OCI-M2 (cell line): ENCODE measurements around the gene SMARCC2.
"Not testable (repeated sequence)": the region's sequence is repeated elsewhere in the genome, so short reads cannot be mapped to it uniquely, and the experiment has no call there.

Experiments used
- DNase-seq: peaks from one replicate; lab custom pipeline; 2025; ENCODE audit not compliant: unreplicated experiment; lab: John Stamatoyannopoulos, UW

Gene SMARCC2

GRCh38 chr12:56165369-56165768 is 23.9 kb downstream of the SMARCC2 start:
- no peak for DNase-seq

GRCh38 chr12:56164345-56164729 is 24.9 kb downstream of the SMARCC2 start:
- DNase-seq: no peak

DNA sequence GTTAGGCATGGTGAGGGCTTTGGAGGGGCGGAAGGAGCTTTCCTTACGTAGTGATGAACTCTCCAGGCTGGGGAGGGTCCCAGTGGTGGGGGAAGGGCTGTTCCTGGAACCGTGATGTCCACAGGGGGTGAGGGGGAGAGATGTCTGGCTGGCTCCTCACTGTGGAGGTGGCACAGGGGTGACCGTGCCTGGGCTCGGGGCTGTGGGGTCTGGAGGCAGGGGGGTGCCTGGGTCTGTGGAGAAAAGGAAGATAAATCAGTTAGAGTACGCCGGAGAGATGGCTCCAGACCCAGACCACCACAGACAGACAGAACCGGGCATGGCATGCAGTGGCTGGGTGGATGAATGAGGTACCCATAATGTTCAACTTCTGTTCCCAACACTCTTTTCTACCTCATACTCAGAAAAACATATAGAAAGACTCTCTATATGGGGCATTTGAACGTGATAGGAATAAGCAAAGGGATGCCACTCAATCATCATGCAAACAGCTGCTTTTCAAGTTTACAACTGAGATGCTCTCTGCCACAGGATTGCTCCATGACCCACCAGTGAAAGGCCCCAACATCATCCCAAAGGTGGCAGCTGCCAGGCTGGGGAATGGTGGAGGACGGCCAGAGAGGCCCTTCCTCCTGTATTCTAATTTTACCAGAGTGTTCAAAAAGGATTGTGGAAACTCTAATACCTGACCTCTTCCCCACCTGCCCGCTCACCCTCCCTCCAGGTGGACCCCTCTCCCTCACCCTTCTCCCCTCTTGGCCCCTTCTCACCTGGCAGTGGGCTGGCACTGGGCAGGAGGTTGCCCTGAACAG is 25.5 kb downstream of the SMARCC2 start:
- DNase-seq: no peak

- DNase-seq: no peak
Observed at GRCh38 chr12:56162468-56163290, 26.6 kb downstream of the SMARCC2 start.

GRCh38 chr12:56161690-56162351 is 27.5 kb downstream of the SMARCC2 start:
- DNase-seq: no peak

- no peak for DNase-seq
Observed at GRCh38 chr12:56160894-56161689, 28.2 kb downstream of the SMARCC2 start.

DNA sequence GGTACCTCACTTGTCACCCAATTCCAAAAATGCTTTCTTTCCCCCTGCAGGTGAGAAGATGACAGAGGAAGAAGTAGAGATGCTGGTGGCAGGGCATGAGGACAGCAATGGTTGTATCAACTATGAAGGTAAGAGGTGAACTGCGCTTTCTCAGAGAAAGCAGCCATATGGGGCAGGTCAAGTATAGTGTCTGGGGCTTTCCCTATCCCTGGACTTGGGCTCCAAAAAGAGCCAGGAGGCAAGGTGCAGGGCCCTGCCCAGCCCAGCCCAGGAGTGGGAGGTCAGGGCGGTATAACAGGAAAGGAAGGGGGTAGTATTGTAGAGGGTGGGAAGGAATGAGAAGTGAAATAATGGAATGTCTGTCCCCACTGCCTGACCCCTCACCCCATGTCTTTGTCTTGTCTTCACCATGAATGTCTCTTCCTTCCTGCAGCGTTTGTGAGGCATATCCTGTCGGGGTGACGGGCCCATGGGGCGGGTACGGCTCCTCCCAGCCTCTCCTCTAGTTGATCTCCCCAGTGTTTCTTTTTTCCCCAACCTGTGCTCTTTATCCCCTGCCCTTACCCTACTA is 29.0 kb downstream of the SMARCC2 start:
- no peak for DNase-seq

GRCh38 chr12:56159482-56160192 is 29.6 kb downstream of the SMARCC2 start:
- no peak for DNase-seq

- no peak for DNase-seq
Observed at GRCh38 chr12:56158926-56159461, 30.3 kb downstream of the SMARCC2 start.

GRCh38 chr12:56158029-56158925 is 31.0 kb downstream of the SMARCC2 start, which contains the start of gene MYL6:
MYL6 (plus strand) TSS chr12:56158359; CDS start chr12:56158402, 43 bp downstream.
- DNase-seq: peak; percentile 67

GRCh38 chr12:56157201-56158028 is 31.9 kb downstream of the SMARCC2 start:
- no peak for DNase-seq

DNA sequence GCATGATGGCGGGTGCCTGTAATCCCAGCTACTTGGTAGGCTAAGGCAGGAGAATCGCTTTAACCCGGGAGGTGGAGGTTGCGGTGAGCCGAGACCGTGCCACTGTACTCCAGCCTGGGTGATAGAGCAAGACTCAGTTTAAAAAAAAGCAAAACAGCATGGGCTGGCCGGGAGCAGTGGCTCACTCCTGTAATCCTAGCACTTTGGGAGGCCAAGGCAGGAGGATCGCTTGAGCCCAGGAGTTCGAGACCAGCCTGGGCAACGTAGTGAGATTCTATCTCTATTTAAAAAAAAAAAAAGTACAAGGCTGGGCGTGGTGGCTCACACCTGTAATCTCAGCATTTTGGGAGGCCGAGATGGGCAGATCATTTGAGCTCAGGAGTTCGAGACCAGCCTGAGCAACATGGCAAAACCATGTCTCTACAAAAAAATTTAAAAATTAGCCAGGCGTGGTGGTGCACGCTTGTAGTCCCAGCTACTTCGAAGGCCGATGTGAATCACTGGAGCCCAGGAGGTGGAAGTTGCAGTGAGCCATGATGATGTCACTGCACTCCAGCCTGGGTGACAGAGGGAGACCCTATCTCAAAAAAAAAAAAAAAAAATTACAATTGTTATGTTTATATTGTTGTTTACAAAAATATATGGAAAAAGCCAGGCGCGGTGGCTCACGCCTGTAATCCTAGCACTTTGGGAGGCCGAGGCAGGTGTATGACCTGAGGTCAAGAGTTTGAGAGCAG is 32.7 kb downstream of the SMARCC2 start:
- not testable (repeated sequence) for DNase-seq

- no peak for DNase-seq
Observed at GRCh38 chr12:56155256-56155845, 33.9 kb downstream of the SMARCC2 start.

- DNase-seq: no peak
Observed at GRCh38 chr12:56154818-56155217, 34.5 kb downstream of the SMARCC2 start.

DNA sequence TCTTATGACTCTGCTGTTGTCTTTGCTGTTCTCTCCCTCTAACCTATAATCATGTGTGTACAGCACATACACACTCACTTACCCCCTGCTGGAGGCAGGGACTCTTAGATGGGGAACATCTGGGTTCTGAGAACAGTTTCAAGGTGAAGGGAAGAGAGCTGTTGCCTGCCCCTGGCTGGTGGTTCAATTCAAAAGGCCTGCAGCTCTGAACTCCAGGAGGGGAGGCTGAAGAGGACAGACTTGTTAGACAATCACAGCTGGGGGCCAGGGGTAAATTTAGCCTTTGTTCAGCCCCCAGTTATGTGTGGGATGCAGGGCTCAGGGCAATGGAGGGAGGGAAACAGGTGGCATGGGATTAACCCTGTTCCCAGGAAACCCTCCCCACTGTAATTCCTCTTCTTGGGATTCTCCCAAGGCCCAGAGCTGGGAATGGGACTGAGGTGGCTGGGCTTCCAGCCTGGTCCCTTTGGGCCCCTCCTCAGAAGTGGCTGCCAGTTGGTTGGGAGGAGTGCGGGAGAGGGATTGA is 35.0 kb downstream of the SMARCC2 start:
- no peak for DNase-seq

GRCh38 chr12:56153678-56154065 is 35.6 kb downstream of the SMARCC2 start:
- no peak for DNase-seq
